Cardiac muscle cell (in vitro differentiated cells and primary cell): Measurements from ENCODE around the gene PTH1R. TPM values are rescaled to one million over a fixed set of nuclear protein-coding genes. Genes with fewer than 3 reads are reported as not detected.

ENCODE experiments used
- DNase-seq, 2 donors: peaks; one replicate each; pipeline versions ENCODE4 v3.0.0 to v3.0.0-alpha.2; 2010 to 2017; ENCODE audit warnings: low read depth in 1 of 2, low spot score in 1 of 2
- H3K27ac ChIP-seq: fragments of 200-600 bp; sonication (generic); 2 replicates; pipeline ENCODE4 v1.5.1; 2016
- H3K27me3 ChIP-seq: fragments of 200-600 bp; sonication (generic); 2 replicates; pipeline ENCODE4 v1.6.0; 2016; ENCODE audit warnings: control low read depth
- H3K36me3 ChIP-seq: fragments of 200-600 bp; sonication (generic); 2 replicates; pipeline ENCODE4 v1.5.1; 2016; ENCODE audit warnings: control low read depth
- H3K4me1 ChIP-seq: fragments of 200-600 bp; sonication (generic); 2 replicates; pipeline ENCODE4 v1.8.1; 2017; ENCODE audit warnings: low read depth, mild to moderate bottlenecking, mixed run types
- H3K4me3 ChIP-seq: fragments of 200-600 bp; sonication (generic); 2 replicates; pipeline ENCODE4 v1.5.1; 2016; ENCODE audit warnings: mild to moderate bottlenecking
- H3K9me3 ChIP-seq: fragments of 200-600 bp; sonication (generic); 2 replicates; pipeline ENCODE4 v1.5.1; 2017; ENCODE audit warnings: low read depth, mild to moderate bottlenecking, control low read depth
- CTCF ChIP-seq: IDR thresholded peaks from 2 replicates; pipeline ENCODE4 v1.5.1; 2012; ENCODE audit warnings: low read depth, mild to moderate bottlenecking, low read length
- polyA plus RNA-seq: library from polyadenylated mRNA; unstranded; fragments of >200 nt; fragmentation: Nextera tagmentation; extraction: Ambion mirVana; gene quantifications from 2 replicates; pipeline ENCODE4 v1.2.1, GENCODE V29; 2016
- total RNA-seq: library from RNA; depleted of rRNA; stranded (reverse); fragments of >200 nt; gene quantifications from 2 replicates; pipeline ENCODE4 v1.2.3, GENCODE V29; 2016

The PTH1R gene
- total and polyA plus RNA-seq, 2 experiments from 2014 or later, result 112 to 121 TPM

GRCh38 chr3:46926447-46926846 is 48.9 kb downstream of the PTH1R start:
- no peak for TF ChIP-seq CTCF
- H3K4me3 ChIP-seq, result no peak overlapping the region
- no peaks in the 10 kb centered on the region for H3K9me3 ChIP-seq
- peaks cover 25% of the 10 kb centered on the region for H3K4me1 ChIP-seq
- no peak for DNase-seq
- H3K27ac ChIP-seq, result peak overlapping the region; percentile 25
- H3K27me3 ChIP-seq, result no peaks in the 10 kb centered on the region
- peaks cover 10% of the 10 kb centered on the region for H3K36me3 ChIP-seq

DNA sequence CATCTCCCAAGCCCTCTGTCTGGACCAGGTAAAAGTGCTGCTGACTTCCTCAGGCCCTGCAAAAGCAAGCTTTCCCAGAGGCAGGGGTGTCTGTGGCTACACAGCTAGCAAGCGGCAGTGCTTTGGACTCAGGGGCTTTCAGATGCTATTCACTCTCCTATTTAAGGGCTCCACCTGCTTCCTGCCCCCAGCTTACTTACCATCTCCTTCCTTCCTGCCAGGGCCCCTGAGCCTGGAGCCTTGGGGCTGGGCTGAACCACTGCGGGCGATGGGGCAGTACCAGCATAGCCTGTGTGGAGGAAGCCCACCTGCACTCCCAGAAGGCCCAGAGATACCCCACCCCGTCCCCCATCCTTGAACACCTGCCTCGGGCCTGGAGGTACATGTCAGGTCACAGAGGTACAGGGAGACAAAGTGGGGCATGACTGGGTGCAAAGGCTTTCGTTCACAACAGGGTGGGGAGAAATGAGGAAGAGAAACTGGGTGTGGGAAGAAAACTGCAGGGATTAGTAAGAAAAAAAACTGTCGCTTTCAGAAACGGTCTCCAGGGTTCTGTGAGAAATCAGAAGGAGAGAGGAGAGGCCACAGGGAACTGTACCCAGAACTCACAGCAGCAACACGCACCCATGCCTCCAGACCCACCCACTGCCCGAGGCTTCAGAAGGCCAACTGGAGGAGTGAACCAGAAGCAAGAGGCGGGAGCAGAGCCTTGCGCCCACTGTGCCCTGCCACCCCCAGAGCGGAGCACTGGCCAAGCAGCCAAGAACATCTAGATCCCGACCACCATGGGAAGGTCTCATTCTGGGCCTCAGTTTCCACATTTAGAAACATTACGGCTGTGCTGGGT is 49.6 kb downstream of the PTH1R start:
- no peak for TF ChIP-seq CTCF
- Histone ChIP-seq H3K27me3 (no peaks in the 10 kb centered on the region), H3K27ac (no peak overlapping the region), H3K36me3 (peaks cover 6% of the 10 kb centered on the region), H3K9me3 (no peaks in the 10 kb centered on the region), H3K4me3 (no peak overlapping the region), H3K4me1 (peaks cover 31% of the 10 kb centered on the region)
- no peak for DNase-seq

DNA sequence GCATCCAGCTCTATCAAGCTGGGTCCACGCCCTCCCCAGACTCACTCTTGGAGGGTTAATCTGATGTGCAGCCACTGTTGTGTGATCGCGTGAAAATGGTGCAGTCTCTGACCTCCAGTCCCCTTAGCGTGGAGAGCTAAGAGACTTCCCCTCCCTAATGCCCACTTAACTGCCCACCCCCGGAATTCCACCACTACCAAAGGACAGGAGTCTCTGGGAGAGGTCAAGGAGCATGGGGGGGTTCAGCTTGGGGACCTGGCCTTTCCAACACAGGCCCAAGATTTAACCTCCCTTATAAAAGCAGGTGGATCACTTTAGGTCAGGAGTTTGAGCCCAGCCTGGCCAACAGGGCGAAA is 50.2 kb downstream of the PTH1R start:
- no peaks in the 10 kb centered on the region for H3K27me3 ChIP-seq
- H3K4me3 ChIP-seq, result no peak overlapping the region
- peaks cover 6% of the 10 kb centered on the region for H3K36me3 ChIP-seq
- H3K4me1 ChIP-seq, result peaks cover 31% of the 10 kb centered on the region
- no peaks in the 10 kb centered on the region for H3K9me3 ChIP-seq
- TF ChIP-seq CTCF, result no peak
- no peak overlapping the region for H3K27ac ChIP-seq
- DNase-seq, result no peak

DNA sequence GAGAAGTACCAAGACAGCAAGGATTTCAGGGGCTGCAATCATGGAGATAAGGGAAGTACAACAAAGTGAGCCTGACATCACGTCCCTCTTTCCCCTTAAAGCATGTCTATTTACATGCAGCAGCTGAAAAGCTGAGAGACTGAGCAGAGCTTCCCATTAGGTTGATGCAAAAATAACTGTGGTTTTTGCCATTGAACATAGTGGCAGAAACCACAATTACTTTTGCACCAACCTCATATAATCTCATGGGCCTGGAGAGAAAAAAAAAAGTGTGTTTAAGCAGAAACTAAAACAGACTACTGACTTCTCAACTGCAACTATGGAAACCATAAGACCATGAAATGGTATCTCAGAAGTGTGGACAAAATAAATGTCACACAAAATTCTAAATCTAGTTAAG is 50.8 kb downstream of the PTH1R start:
- Histone ChIP-seq H3K4me3 (no peak overlapping the region), H3K4me1 (peaks cover 32% of the 10 kb centered on the region), H3K9me3 (no peaks in the 10 kb centered on the region), H3K27me3 (no peaks in the 10 kb centered on the region), H3K36me3 (peaks cover 6% of the 10 kb centered on the region), H3K27ac (no peak overlapping the region)
- DNase-seq, result no peak
- TF ChIP-seq CTCF, result no peak

GRCh38 chr3:46929324-46929723 is 51.8 kb downstream of the PTH1R start:
- Histone ChIP-seq H3K27ac (no peak overlapping the region), H3K4me1 (peaks cover 43% of the 10 kb centered on the region), H3K27me3 (no peaks in the 10 kb centered on the region), H3K9me3 (no peaks in the 10 kb centered on the region), H3K4me3 (no peak overlapping the region), H3K36me3 (peaks cover 6% of the 10 kb centered on the region)
- DNase-seq, result no peak
- TF ChIP-seq CTCF, result no peak
